ENCODE measurements around the gene LACTB.

Gene LACTB

DNA sequence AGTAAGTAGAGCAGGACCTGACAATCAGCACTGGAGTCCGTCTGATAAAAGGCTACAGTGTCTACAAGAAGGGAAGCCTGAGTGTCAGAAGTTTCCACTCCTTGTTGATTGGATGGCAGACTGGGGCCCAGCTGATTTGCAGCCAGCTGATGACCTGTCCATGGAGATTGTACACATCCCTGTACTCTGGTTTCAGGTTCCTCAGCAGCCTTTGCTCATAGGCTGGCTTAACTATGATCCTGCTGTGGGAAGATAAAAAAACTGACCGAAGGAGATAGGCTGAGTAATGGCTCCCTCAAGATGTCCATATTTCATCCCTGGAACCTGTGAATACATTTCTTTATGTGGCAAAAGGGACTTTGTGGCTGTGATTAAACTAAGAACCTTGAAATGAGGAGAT, 11.7 kb upstream of the LACTB start:
- Histone ChIP-seq H3K79me2 (ENCODE audit: insufficient read depth, low read length) (no peaks in the 10 kb centered on the region), H3K4me2 (ENCODE audit: low read length) (no peak overlapping the region), H3K4me1 (ENCODE audit: insufficient read depth, low read length, severe bottlenecking) (no peaks in the 10 kb centered on the region), H3K9me2 (ENCODE audit: low read depth, low read length) (no peaks in the 10 kb centered on the region), H3K36me3 (ENCODE audit: insufficient read depth, low read length) (no peaks in the 10 kb centered on the region), H3K9me3 (ENCODE audit: low read length) (0 out of 2 replicates have a peak, but pooled peaks cover 4% of the 10 kb centered on the region), H3K27me3 (ENCODE audit: insufficient read depth, low read length) (no peaks in the 10 kb centered on the region), H4K20me1 (ENCODE audit: insufficient read depth, low read length) (no peaks in the 10 kb centered on the region), H3K27ac (ENCODE audit: low read depth, low read length, poor library complexity, severe bottlenecking) (no peak overlapping the region), H3K9ac (ENCODE audit: low read length) (no peak overlapping the region), H2AFZ (ENCODE audit: low read length) (no peak overlapping the region), H3F3A (ENCODE audit: insufficient read depth, low read length) (no peaks in the 10 kb centered on the region), H3K4me3 (ENCODE audit: low read depth, low read length, poor library complexity, severe bottlenecking) (no peak overlapping the region)
- TF ChIP-seq, protein P1, sequence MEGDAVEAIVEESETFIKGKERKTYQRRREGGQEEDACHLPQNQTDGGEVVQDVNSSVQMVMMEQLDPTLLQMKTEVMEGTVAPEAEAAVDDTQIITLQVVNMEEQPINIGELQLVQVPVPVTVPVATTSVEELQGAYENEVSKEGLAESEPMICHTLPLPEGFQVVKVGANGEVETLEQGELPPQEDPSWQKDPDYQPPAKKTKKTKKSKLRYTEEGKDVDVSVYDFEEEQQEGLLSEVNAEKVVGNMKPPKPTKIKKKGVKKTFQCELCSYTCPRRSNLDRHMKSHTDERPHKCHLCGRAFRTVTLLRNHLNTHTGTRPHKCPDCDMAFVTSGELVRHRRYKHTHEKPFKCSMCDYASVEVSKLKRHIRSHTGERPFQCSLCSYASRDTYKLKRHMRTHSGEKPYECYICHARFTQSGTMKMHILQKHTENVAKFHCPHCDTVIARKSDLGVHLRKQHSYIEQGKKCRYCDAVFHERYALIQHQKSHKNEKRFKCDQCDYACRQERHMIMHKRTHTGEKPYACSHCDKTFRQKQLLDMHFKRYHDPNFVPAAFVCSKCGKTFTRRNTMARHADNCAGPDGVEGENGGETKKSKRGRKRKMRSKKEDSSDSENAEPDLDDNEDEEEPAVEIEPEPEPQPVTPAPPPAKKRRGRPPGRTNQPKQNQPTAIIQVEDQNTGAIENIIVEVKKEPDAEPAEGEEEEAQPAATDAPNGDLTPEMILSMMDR (IDR thresholded peaks at IDR 0.05; ENCODE audit: low read length): no peak
- no peak for TF ChIP-seq EZH2 (IDR thresholded peaks at IDR 0.05; ENCODE audit: borderline replicate concordance, low read length)

DNA sequence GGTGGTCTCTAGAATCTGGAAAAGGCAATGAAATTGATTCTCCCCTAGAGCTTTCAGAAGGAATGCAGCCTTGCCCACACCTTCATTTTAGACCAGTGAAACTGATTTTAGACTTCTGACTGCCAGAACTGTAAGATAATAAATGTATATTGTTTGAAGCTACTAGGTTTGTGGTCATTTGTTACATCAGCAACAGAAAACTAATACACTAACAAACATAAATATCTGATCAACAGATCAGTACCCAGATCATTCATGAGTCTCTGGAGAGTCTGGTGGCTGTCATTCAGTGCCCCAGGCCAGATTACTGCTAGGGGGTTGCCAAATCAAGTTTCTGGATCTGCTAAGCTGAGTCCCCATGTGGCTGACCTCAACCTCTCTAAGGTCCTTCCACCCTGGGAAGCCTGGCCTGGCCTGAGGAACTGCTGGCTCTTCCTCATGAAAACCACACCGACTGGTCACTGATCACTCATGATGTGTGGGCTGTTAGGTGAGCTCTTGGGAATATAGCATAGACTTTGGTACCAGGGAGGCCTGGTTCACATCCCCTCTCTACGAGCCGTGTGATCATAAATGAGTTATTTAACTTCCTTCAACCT, 11.1 kb upstream of the LACTB start:
- H3K27me3 ChIP-seq (ENCODE audit: insufficient read depth, low read length): no peaks in the 10 kb centered on the region
- no peaks in the 10 kb centered on the region for H3K9me2 ChIP-seq (ENCODE audit: low read depth, low read length)
- H3K36me3 ChIP-seq (ENCODE audit: insufficient read depth, low read length): no peaks in the 10 kb centered on the region
- no peak for TF ChIP-seq EZH2 (IDR thresholded peaks at IDR 0.05; ENCODE audit: borderline replicate concordance, low read length)
- H2AFZ ChIP-seq (ENCODE audit: low read length): no peak overlapping the region
- H3K79me2 ChIP-seq (ENCODE audit: insufficient read depth, low read length): no peaks in the 10 kb centered on the region
- no peaks in the 10 kb centered on the region for H4K20me1 ChIP-seq (ENCODE audit: insufficient read depth, low read length)
- H3K4me1 ChIP-seq (ENCODE audit: insufficient read depth, low read length, severe bottlenecking): no peaks in the 10 kb centered on the region
- H3K4me3 ChIP-seq (ENCODE audit: low read depth, low read length, poor library complexity, severe bottlenecking): no peak overlapping the region
- H3K27ac ChIP-seq (ENCODE audit: low read depth, low read length, poor library complexity, severe bottlenecking): no peak overlapping the region
- H3F3A ChIP-seq (ENCODE audit: insufficient read depth, low read length): no peaks in the 10 kb centered on the region
- 0 out of 2 replicates have a peak, but pooled peaks cover 4% of the 10 kb centered on the region for H3K9me3 ChIP-seq (ENCODE audit: low read length)
- H3K9ac ChIP-seq (ENCODE audit: low read length): no peak overlapping the region
- H3K4me2 ChIP-seq (ENCODE audit: low read length): no peak overlapping the region

DNA sequence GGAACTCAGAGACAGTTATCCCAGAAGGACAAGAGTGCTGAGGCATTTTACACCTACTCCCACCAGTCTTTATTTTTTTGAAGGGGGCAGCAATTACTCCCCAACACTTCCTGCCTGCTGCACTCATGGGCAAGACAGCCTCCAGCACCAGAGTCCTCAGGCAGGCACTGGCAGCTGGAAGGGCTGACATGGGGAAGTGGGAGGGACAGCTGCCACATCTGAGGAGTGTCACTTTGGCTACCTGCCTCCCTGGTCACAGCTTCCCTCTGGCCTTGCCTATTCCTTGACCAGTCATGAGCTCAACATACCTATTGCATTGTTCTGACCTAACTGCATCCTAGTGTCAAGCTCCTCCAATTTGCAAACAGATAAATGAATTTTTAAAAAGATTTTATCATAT, 10.2 kb upstream of the LACTB start:
- no peak for TF ChIP-seq EZH2 (IDR thresholded peaks at IDR 0.05; ENCODE audit: borderline replicate concordance, low read length)
- TF ChIP-seq, protein P1 (IDR thresholded peaks at IDR 0.05; ENCODE audit: low read length): no peak
- no peaks in the 10 kb centered on the region for H3K79me2 ChIP-seq (ENCODE audit: insufficient read depth, low read length)
- no peaks in the 10 kb centered on the region for H3K36me3 ChIP-seq (ENCODE audit: insufficient read depth, low read length)
- H3K9ac ChIP-seq (ENCODE audit: low read length): no peak overlapping the region
- H3K27ac ChIP-seq (ENCODE audit: low read depth, low read length, poor library complexity, severe bottlenecking): no peak overlapping the region
- no peaks in the 10 kb centered on the region for H4K20me1 ChIP-seq (ENCODE audit: insufficient read depth, low read length)
- no peaks in the 10 kb centered on the region for H3K9me2 ChIP-seq (ENCODE audit: low read depth, low read length)
- H3K27me3 ChIP-seq (ENCODE audit: insufficient read depth, low read length): no peaks in the 10 kb centered on the region
- no peak overlapping the region for H2AFZ ChIP-seq (ENCODE audit: low read length)
- H3K4me2 ChIP-seq (ENCODE audit: low read length): no peak overlapping the region
- no peaks in the 10 kb centered on the region for H3F3A ChIP-seq (ENCODE audit: insufficient read depth, low read length)
- no peak overlapping the region for H3K4me3 ChIP-seq (ENCODE audit: low read depth, low read length, poor library complexity, severe bottlenecking)
- no peaks in the 10 kb centered on the region for H3K4me1 ChIP-seq (ENCODE audit: insufficient read depth, low read length, severe bottlenecking)
- H3K9me3 ChIP-seq (ENCODE audit: low read length): no peaks in the 10 kb centered on the region

DNA sequence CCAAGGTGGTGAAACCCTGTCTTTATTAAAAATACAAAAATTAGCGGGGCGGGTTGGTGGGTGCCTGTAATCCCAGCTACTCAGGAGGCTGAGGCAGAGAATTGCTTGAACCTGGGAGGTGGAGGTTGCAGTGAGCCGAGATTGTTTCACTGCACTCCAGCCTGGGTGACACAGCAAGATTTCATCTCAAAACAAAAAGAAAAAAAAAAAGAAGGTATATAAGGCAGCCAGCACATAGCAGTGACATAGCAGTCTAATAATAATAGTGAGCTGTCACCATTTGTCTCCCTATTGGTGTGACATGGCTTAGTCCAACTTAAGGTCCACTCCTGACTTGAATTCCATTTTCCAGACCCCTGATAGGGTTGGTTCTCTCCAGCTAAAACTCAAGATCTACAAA, 8.8 kb upstream of the LACTB start:
- no peak overlapping the region for H3K4me2 ChIP-seq (ENCODE audit: low read length)
- H2AFZ ChIP-seq (ENCODE audit: low read length): no peak overlapping the region
- no peak overlapping the region for H3K9ac ChIP-seq (ENCODE audit: low read length)
- H4K20me1 ChIP-seq (ENCODE audit: insufficient read depth, low read length): no peaks in the 10 kb centered on the region
- H3K4me3 ChIP-seq (ENCODE audit: low read depth, low read length, poor library complexity, severe bottlenecking): no peak overlapping the region
- no peaks in the 10 kb centered on the region for H3K27me3 ChIP-seq (ENCODE audit: insufficient read depth, low read length)
- no peaks in the 10 kb centered on the region for H3K4me1 ChIP-seq (ENCODE audit: insufficient read depth, low read length, severe bottlenecking)
- H3K9me2 ChIP-seq (ENCODE audit: low read depth, low read length): no peaks in the 10 kb centered on the region
- H3K79me2 ChIP-seq (ENCODE audit: insufficient read depth, low read length): no peaks in the 10 kb centered on the region
- H3F3A ChIP-seq (ENCODE audit: insufficient read depth, low read length): no peaks in the 10 kb centered on the region
- TF ChIP-seq, protein P1 (IDR thresholded peaks at IDR 0.05; ENCODE audit: low read length): no peak
- no peak for TF ChIP-seq EZH2 (IDR thresholded peaks at IDR 0.05; ENCODE audit: borderline replicate concordance, low read length)
- no peaks in the 10 kb centered on the region for H3K36me3 ChIP-seq (ENCODE audit: insufficient read depth, low read length)
- no peak overlapping the region for H3K27ac ChIP-seq (ENCODE audit: low read depth, low read length, poor library complexity, severe bottlenecking)
- no peaks in the 10 kb centered on the region for H3K9me3 ChIP-seq (ENCODE audit: low read length)
